Calu3 (cell line): ENCODE data around the gene PLXNA4. TPM values are rescaled to one million over a fixed set of nuclear protein-coding genes. Genes with fewer than 3 reads are reported as not detected.

Source experiments
- BruUV-seq: library from RNA; stranded (reverse); fragments of 400-500 nt; replicated peaks from 2 replicates; lab custom pipeline; 2021; lab: Mats Ljungman, UMichigan
- CTCF ChIA-PET: fragments of 300-600 bp; sonication (Branson Sonifier 250); formaldehyde crosslinking; loops from one replicate; lab custom pipeline; 2022; ENCODE audit warnings: antibody characterized with exemption; lab: Charles Lee
- DNase-seq: peaks from one replicate; pipeline ENCODE4 v3.0.0; 2022
- H3K27ac Mint-ChIP-seq: one replicate; pipeline ENCODE4 v1.8.0; 2022; ENCODE audit warnings: mixed read lengths; ENCODE audit not compliant: unreplicated experiment
- H3K27me3 Mint-ChIP-seq: one replicate; pipeline ENCODE4 v1.8.0; 2022; ENCODE audit warnings: mixed read lengths; ENCODE audit not compliant: unreplicated experiment
- H3K36me3 Mint-ChIP-seq: one replicate; pipeline ENCODE4 v1.8.0; 2022; ENCODE audit warnings: mild to moderate bottlenecking, moderate library complexity, mixed read lengths; ENCODE audit not compliant: insufficient read depth, unreplicated experiment
- H3K4me1 Mint-ChIP-seq: one replicate; pipeline ENCODE4 v1.8.0; 2022; ENCODE audit warnings: mild to moderate bottlenecking, low read depth, mixed read lengths; ENCODE audit not compliant: unreplicated experiment
- H3K4me3 Mint-ChIP-seq: one replicate; pipeline ENCODE4 v1.8.0; 2022; ENCODE audit warnings: mild to moderate bottlenecking, low read depth, moderate library complexity, mixed read lengths; ENCODE audit not compliant: unreplicated experiment
- H3K9me3 Mint-ChIP-seq: one replicate; pipeline ENCODE4 v1.8.0; 2022; ENCODE audit warnings: low read depth, mixed read lengths; ENCODE audit not compliant: unreplicated experiment
- intact Hi-C: fragments of 100-400 bp; cut with micrococcal nuclease; formaldehyde crosslinking; loops from one replicate; pipeline ENCODE4 v1.10.0; 2022; ENCODE audit not compliant: unreplicated experiment
- total RNA-seq: library from RNA; stranded (reverse); gene quantifications from 2 replicates; pipeline ENCODE4 v1.2.3, GENCODE V29; 2022
- TF ChIP-seq, protein P1 (sequence below): fragments of 200-600 bp; IDR thresholded peaks from one replicate; pipeline ENCODE4 v1.8.0; 2022; ENCODE audit warnings: antibody characterized with exemption; ENCODE audit not compliant: unreplicated experiment

Gene PLXNA4
- total RNA-seq, 1 experiment from 2014 or later, result not detected

DNA sequence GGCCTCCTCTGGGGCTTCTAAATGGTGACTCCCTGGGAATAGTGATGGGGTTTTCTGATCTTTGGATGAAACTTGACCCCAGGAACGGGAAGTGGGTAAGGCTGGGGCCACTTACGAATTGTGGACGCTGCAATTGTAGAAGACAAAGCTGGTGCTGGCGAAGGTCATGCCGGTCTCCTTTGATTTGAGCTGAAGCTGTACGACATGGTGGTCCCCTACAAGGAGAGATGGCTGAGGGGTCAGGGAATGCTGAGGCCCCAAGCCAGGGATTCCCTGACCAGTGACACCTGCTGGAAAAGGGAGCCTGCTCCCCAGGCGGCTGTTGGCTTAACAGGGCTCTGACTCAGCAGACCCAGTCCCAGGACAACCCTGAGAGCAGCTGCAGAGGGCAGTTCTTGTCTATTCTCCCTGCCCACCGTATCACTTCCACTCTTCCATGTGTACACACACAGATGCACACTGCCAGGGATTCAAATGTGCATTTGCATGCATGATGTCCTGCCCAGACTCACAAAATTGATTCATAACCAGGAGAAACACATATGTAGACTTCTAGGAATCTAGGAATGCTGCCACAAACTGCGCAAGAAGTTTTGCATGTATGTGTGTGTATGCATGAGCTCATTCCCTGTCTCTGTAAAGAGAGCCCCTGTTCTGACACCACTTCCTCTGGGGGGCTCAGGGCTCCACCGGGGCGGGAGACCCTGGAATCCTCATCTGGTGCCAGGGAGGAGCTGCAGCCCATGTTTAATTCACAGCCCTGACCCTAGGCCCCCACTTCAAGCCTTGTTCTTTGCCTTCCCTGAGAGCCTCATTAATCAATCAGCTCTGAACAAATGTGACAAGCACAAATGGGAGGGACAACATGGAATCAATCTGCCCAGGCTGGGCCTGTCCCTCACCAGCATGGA is 350.0 kb downstream of the PLXNA4 start:
- Mint-ChIP-seq H3K9me3 (peaks cover 2% of the 10 kb centered on the region), H3K27ac (no peak overlapping the region), H3K4me1 (no peaks in the 10 kb centered on the region), H3K4me3 (no peak overlapping the region), H3K36me3 (no peaks in the 10 kb centered on the region), H3K27me3 (peaks cover 73% of the 10 kb centered on the region)
- intact Hi-C loops, result no loop called here
- TF ChIP-seq, protein P1, sequence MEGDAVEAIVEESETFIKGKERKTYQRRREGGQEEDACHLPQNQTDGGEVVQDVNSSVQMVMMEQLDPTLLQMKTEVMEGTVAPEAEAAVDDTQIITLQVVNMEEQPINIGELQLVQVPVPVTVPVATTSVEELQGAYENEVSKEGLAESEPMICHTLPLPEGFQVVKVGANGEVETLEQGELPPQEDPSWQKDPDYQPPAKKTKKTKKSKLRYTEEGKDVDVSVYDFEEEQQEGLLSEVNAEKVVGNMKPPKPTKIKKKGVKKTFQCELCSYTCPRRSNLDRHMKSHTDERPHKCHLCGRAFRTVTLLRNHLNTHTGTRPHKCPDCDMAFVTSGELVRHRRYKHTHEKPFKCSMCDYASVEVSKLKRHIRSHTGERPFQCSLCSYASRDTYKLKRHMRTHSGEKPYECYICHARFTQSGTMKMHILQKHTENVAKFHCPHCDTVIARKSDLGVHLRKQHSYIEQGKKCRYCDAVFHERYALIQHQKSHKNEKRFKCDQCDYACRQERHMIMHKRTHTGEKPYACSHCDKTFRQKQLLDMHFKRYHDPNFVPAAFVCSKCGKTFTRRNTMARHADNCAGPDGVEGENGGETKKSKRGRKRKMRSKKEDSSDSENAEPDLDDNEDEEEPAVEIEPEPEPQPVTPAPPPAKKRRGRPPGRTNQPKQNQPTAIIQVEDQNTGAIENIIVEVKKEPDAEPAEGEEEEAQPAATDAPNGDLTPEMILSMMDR, result no peak
- DNase-seq, result no peak
- no TSS peak for BruUV-seq
- CTCF ChIA-PET, result interaction anchor here (0.5 to 1.3 kb wide), 2 partner anchors 24 to 144 kb away, joined by 3 to 4 read pairs; no protein-coding TSS in a partner anchor

DNA sequence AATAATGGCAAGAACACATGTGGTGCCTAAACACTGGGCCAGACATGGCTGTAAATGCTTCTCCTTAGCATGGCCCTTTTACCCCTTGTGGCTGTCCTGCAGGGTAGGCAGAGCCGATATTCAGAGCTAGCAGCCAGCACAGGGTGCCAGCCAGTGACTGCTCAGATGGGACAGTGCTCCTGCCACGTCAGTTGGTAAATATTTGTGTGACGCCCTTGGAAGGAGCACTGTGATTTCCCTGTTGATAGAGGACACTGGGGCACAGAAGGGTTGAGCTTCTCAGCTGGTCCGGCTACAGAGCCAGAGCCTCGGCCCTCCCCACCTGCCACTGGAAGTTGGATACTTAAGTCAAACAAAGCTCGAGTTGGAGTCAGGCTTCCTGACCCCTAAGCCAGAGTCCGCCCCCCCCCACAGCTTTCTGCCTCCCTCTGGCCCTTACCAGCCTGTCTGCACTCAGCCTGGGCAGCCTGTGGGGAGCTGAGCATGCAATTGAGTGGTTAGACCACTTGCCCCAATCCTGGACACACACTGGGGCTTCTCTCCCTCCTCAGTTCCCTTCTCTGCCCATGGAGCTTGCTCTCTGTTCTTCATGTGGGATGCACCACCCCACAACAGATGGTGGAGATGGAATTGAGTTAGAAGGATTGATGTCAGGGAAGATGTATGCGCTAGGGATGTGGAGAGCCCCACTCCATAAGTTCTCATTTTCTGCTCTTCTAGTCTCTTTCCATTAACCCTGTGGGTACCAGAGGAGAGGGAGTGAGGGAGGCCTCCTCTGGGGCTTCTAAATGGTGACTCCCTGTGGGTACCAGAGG is 350.8 kb downstream of the PLXNA4 start:
- DNase-seq, result peak; percentile 34
- Mint-ChIP-seq H3K27ac (no peak overlapping the region), H3K4me1 (no peaks in the 10 kb centered on the region), H3K27me3 (peaks cover 65% of the 10 kb centered on the region), H3K4me3 (no peak overlapping the region), H3K36me3 (no peaks in the 10 kb centered on the region), H3K9me3 (peaks cover 2% of the 10 kb centered on the region)
- CTCF ChIA-PET, result interaction anchor here (0.5 to 1.3 kb wide), 2 partner anchors 25 to 145 kb away, joined by 3 to 4 read pairs; no protein-coding TSS in a partner anchor
- intact Hi-C loops, result no loop called here
- BruUV-seq, result no TSS peak
- TF ChIP-seq, protein P1, result no peak

DNA sequence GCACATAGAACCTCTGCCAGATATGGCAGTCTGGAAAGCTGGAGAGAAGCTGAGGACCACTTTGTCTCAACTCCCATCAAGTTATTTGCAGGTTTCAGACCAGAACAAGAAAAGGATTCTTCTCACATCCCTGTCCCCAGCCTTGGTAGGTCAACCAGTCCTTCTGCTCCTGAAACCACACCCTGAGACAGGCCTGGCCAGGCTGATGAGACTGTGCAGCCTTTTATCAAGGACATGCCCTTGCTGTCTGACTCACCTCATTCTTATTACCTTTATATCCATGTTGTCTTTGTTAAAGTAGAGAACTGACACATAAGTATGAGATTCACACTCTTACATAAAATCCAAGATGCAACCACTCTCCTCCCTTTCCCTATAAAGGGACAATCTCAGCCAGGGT is 354.9 kb downstream of the PLXNA4 start:
- Mint-ChIP-seq H3K27me3 (peaks cover 30% of the 10 kb centered on the region), H3K27ac (no peak overlapping the region), H3K9me3 (no peaks in the 10 kb centered on the region), H3K4me1 (no peaks in the 10 kb centered on the region), H3K4me3 (no peak overlapping the region), H3K36me3 (no peaks in the 10 kb centered on the region)
- intact Hi-C loops, result no loop called here
- DNase-seq, result no peak
- BruUV-seq, result no TSS peak
- CTCF ChIA-PET, result no interaction called here
- TF ChIP-seq, protein P1, result no peak

DNA sequence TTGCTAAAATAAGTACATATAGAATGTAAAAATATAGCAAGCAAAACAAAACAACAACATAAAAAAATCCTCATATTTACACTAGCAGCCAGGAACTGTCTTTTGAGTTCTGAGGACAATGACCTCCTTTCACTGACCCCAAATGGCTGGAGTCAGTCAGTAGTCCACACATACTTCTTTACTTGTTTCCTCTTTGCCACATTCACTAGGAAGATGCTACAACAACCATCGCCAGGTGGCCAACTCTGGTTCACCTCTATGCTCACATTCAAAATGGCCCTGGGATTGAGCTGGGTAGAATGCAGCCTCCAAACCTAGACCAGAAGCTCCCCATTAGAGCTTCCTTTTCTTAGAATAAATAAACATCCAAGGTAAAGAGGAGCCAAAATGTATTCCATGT is 356.2 kb downstream of the PLXNA4 start:
- TF ChIP-seq, protein P1, result no peak
- BruUV-seq, result no TSS peak
- no peak overlapping the region for H3K4me3 Mint-ChIP-seq
- CTCF ChIA-PET, result no interaction called here
- H3K27me3 Mint-ChIP-seq, result peaks cover 43% of the 10 kb centered on the region
- H3K4me1 Mint-ChIP-seq, result no peaks in the 10 kb centered on the region
- no peak for DNase-seq
- H3K27ac Mint-ChIP-seq, result no peak overlapping the region
- H3K36me3 Mint-ChIP-seq, result no peaks in the 10 kb centered on the region
- H3K9me3 Mint-ChIP-seq, result no peaks in the 10 kb centered on the region
- intact Hi-C loops, result no loop called here
